Measurements from ENCODE around the gene ZNF688. TPM values are rescaled to one million over a fixed set of nuclear protein-coding genes. Genes with fewer than 3 reads are reported as not detected.

The ZNF688 gene
- polyA plus RNA-seq, 2 of the 4 experiments (the other 2 are of a cell fraction) = 4.6 to 6.7 TPM

- no peak for ATAC-seq
- WGBS (ENCODE audit: missing lambda C conversion rate) = 85% methylated on average over 9 of the region's 10 CpGs
- no peak for FAIRE-seq
Observed at GRCh38 chr16:30556125-30556473, 15.4 kb downstream of the ZNF688 start.

GRCh38 chr16:30555315-30556124, 16.0 kb downstream of the ZNF688 start:
- ChIA-PET CTCF (interaction anchor here (0.6 to 3.0 kb wide), 5 partner anchors 13 to 126 kb away, joined by 3 to 10 read pairs (median 6); partner anchors contain the start of gene DCTPP1), POLR2A (no interaction called here)
- ATAC-seq (no peak), DNase-seq (ENCODE audit: low read depth in 1 of 2, low spot score in 1 of 2) (no peak), FAIRE-seq (no peak)
- no peak overlapping the region for H3K27ac ChIP-seq
- TF ChIP-seq JUN (IDR thresholded peaks at IDR 0.05) (no peak), HOXB5 (CRISPR knock-in tag; IDR thresholded peaks at IDR 0.05) (no peak), MAX (IDR thresholded peaks at IDR 0.05) (no peak), NPAS2 (CRISPR knock-in tag; IDR thresholded peaks at IDR 0.05; ENCODE audit: borderline replicate concordance) (no peak), BHLHE40 (IDR thresholded peaks at IDR 0.05; ENCODE audit: low read depth, low read length) (no peak), HMGXB4 (CRISPR knock-in tag; IDR thresholded peaks at IDR 0.05; ENCODE audit: borderline replicate concordance) (no peak), RARB (CRISPR knock-in tag; IDR thresholded peaks at IDR 0.05) (no peak), USF2 (IDR thresholded peaks at IDR 0.05) (no peak), RCOR1 (IDR thresholded peaks at IDR 0.05; ENCODE audit: low read depth, low read length) (no peak), ZC3H11A (IDR thresholded peaks at IDR 0.05) (no peak), SREBF2 (IDR thresholded peaks at IDR 0.05) (no peak), HOXB13 (CRISPR knock-in tag; IDR thresholded peaks at IDR 0.05; ENCODE audit: low read depth) (no peak), PHF8 (IDR thresholded peaks at IDR 0.05; ENCODE audit: borderline replicate concordance, low read depth) (no peak), EP300 (IDR thresholded peaks at IDR 0.05) (no peak), EHMT2 (IDR thresholded peaks at IDR 0.05; ENCODE audit: low read depth) (no peak), ZFP36 (IDR thresholded peaks at IDR 0.05; ENCODE audit: borderline replicate concordance, partially characterized antibody) (no peak), FOSB (CRISPR knock-in tag; IDR thresholded peaks at IDR 0.05) (no peak)
- H3K4me2 ChIP-seq = no peak overlapping the region
- H3K4me3 ChIP-seq = no peak overlapping the region
- H3K9me3 ChIP-seq = no peaks in the 10 kb centered on the region
- WGBS (ENCODE audit: missing lambda C conversion rate) = 96% methylated on average over 33 of the region's 69 CpGs
- peaks cover 4% of the 10 kb centered on the region; the same call in 1 of the 3 replicates for H3K4me1 ChIP-seq

More at GRCh38 chr16:30556125-30556473, 15.4 kb downstream of the ZNF688 start:
- ChIA-PET POLR2A (no interaction called here), CTCF (interaction anchor here (0.6 to 1.8 kb wide), 3 partner anchors 15 to 126 kb away, joined by 3 to 8 read pairs (median 3); partner anchors contain the start of gene DCTPP1)
- Histone ChIP-seq H3K4me1 (peaks cover 4% of the 10 kb centered on the region; the same call in 1 of the 3 replicates), H3K27ac (no peak overlapping the region), H3K4me2 (no peak overlapping the region), H3K4me3 (no peak overlapping the region), H3K9me3 (no peaks in the 10 kb centered on the region)
- no peak for TF ChIP-seq ZFP36 (IDR thresholded peaks at IDR 0.05; ENCODE audit: borderline replicate concordance, partially characterized antibody)
- no peak for DNase-seq (ENCODE audit: low read depth in 1 of 2, low spot score in 1 of 2)

- Histone ChIP-seq H3K4me3 (no peak overlapping the region), H3K27ac (no peak overlapping the region), H3K4me2 (no peak overlapping the region), H3K9me3 (no peaks in the 10 kb centered on the region), H3K4me1 (peaks cover 6% of the 10 kb centered on the region; the same call in 1 of the 3 replicates)
- ATAC-seq = no peak
- ChIA-PET POLR2A (no interaction called here), CTCF (interaction anchor here (1.1 to 3.0 kb wide), 4 partner anchors 13 to 125 kb away, joined by 4 to 10 read pairs (median 7); partner anchors contain the start of gene DCTPP1)
- no peak for FAIRE-seq
- 96% methylated on average over 17 of the region's 18 CpGs for WGBS (ENCODE audit: missing lambda C conversion rate)
- no peak for TF ChIP-seq JUN (IDR thresholded peaks at IDR 0.05)
- TF ChIP-seq CEBPB (IDR thresholded peaks at IDR 0.05) = no peak
- no peak for TF ChIP-seq EHF (CRISPR knock-in tag; IDR thresholded peaks at IDR 0.05)
- TF ChIP-seq FOXS1 (CRISPR knock-in tag; IDR thresholded peaks at IDR 0.05) = no peak
- no peak for TF ChIP-seq RNF2 (IDR thresholded peaks at IDR 0.05; ENCODE audit: borderline replicate concordance, low read depth)
- no peak for TF ChIP-seq KDM5A (IDR thresholded peaks at IDR 0.05)
- TF ChIP-seq CBX2 (IDR thresholded peaks at IDR 0.05; ENCODE audit: borderline replicate concordance, low read depth) = no peak
- TF ChIP-seq FOSB (CRISPR knock-in tag; IDR thresholded peaks at IDR 0.05) = no peak
- DNase-seq (ENCODE audit: low read depth in 1 of 2, low spot score in 1 of 2) = no peak
Observed at GRCh38 chr16:30554557-30555314, 16.8 kb downstream of the ZNF688 start.
